ENCODE measurements around the gene BPI.

DNA sequence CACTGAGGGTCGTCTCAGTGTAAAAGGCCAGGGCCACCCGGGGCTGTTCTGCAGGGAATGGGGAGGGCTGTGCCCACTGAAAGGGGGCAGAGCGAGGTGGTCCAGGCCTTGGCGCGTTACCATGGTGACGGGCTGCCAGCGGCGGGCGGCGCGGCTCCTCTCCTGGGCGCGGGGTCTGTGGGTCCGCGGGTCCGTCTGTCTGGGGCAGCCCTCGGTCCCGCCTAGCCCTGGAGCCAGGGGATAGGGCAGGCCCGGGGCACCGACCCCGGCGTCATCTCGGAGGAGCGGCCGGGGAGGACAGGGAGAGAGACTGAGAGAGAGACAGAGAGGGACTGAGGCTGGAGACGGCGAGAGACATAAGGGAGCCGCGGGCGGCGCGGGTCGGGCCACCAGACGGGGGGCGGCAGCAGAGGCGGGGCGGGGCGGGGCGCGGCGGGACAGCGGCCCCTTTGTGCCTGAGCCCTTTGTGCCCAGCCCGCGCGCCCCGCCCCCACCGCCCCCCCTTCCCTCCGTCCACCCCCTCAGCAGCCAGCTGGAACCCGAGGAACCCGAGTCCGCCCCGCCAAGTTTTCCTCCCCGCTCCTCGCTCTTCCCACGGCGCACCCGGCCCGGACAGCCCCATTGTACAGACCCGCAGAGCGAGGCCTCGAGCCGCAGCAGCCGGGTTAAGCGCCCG lies 43.4 kb upstream of the BPI start, which contains the start of gene KIAA1755:
- no peak for TF ChIP-seq POLR2A (IDR thresholded peaks at IDR 0.05)
- TF ChIP-seq, protein P1, sequence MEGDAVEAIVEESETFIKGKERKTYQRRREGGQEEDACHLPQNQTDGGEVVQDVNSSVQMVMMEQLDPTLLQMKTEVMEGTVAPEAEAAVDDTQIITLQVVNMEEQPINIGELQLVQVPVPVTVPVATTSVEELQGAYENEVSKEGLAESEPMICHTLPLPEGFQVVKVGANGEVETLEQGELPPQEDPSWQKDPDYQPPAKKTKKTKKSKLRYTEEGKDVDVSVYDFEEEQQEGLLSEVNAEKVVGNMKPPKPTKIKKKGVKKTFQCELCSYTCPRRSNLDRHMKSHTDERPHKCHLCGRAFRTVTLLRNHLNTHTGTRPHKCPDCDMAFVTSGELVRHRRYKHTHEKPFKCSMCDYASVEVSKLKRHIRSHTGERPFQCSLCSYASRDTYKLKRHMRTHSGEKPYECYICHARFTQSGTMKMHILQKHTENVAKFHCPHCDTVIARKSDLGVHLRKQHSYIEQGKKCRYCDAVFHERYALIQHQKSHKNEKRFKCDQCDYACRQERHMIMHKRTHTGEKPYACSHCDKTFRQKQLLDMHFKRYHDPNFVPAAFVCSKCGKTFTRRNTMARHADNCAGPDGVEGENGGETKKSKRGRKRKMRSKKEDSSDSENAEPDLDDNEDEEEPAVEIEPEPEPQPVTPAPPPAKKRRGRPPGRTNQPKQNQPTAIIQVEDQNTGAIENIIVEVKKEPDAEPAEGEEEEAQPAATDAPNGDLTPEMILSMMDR (IDR thresholded peaks at IDR 0.05), result no peak
